Ovary (tissue), 3 donors: ENCODE results near the gene GNGT1.

ENCODE experiments used
- POLR2A ChIP-seq: fragments of 450-650 bp; IDR thresholded peaks from one replicate; pipeline ENCODE4 v1.6.1; 2017; ENCODE audit warnings: antibody characterized with exemption, mild to moderate bottlenecking, moderate library complexity
- TF ChIP-seq, protein P1 (sequence below), 3 donors: fragments of 450-650 bp in 2 of 3; fragments of 200-600 bp in 1 of 3; IDR thresholded peaks; one replicate each; pipeline versions ENCODE4 v1.5.1 to v1.8.0; 2016 to 2022; ENCODE audit warnings: antibody characterized with exemption in 3 of 3, mild to moderate bottlenecking in 1 of 3
- donor health status: DM: no; HTN: no; CAD: no.

DNA sequence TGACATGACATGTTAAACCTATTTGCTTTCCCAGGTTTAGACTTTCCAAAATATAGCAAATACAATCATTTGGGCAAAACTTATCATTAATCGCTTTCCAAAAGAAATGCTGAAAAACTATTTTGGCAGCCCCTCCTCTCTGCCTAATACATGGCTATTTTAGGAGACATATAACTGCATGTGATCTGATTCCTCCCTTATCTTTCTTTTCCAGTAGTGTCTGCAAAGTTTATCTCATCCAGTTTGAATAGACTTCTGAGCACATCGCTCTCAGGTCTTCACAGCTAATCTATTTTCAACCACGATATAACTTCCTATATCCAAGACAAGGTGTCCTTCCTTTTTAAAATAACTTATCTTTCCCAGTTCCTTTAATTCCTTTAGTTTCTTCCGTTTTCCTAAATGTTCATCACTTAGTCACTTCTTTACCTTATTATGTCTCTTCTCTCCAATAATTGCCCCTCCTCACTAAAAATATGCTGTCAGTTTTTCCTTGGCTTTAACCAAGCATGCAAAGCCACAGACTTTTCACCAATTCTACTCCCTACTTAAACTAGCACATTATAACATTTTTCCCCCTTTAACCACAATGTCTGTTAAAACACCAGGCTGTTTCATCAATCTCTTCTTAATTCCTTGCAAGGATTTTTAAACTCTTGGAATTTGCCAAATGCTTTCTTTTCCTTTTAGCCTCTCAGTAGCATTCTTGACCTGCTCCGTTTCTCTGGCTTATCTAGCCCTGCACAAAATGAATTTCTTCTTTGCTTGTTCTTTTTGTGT lies 39.6 kb downstream of the GNGT1 start:
- no peak for TF ChIP-seq POLR2A
- TF ChIP-seq, protein P1, sequence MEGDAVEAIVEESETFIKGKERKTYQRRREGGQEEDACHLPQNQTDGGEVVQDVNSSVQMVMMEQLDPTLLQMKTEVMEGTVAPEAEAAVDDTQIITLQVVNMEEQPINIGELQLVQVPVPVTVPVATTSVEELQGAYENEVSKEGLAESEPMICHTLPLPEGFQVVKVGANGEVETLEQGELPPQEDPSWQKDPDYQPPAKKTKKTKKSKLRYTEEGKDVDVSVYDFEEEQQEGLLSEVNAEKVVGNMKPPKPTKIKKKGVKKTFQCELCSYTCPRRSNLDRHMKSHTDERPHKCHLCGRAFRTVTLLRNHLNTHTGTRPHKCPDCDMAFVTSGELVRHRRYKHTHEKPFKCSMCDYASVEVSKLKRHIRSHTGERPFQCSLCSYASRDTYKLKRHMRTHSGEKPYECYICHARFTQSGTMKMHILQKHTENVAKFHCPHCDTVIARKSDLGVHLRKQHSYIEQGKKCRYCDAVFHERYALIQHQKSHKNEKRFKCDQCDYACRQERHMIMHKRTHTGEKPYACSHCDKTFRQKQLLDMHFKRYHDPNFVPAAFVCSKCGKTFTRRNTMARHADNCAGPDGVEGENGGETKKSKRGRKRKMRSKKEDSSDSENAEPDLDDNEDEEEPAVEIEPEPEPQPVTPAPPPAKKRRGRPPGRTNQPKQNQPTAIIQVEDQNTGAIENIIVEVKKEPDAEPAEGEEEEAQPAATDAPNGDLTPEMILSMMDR (IDR thresholded peaks at IDR 0.05), result no peak
